Measurements from ENCODE around the gene MRPL22. TPM values are rescaled to one million over a fixed set of nuclear protein-coding genes. Genes with fewer than 3 reads are reported as not detected.

MRPL22 gene
- total RNA-seq, 1 experiment from 2014 or later, result 68.3 TPM

DNA sequence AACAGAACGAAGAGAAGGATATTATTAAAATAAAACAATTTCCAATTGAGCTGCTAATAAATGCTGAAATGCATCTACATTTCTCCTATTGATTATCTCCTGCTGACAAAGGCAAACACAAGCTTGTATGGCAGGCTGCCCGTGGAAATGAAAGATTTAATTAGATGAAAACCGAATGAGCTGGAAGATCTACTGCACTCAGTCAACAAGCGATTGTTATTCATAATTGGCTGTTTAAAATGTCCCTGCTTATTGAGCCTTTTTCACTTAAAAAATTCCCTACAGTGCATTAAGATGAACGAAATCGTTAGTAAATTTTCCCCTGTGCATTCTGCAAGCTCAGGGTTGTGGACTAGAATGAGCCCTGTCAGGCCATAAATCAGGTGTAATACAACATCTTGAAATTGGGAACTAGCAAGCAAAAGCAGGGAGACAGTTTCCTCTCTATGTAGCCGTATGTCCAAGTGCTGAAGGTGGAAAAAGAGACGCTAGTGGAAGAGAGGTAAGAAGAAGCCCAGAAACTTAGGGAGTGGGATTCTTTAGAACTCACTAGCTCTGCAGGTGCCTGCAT lies 44.2 kb downstream of the MRPL22 start:
- Histone ChIP-seq H3K9ac (ENCODE audit: low read length) (no peak overlapping the region), H2AFZ (ENCODE audit: low read depth, low read length, poor library complexity, severe bottlenecking) (no peak overlapping the region), H3K9me2 (ENCODE audit: insufficient read depth) (no peaks in the 10 kb centered on the region), H3K36me3 (ENCODE audit: control insufficient read depth in 1 of 2, insufficient read depth in 2 of 2, low read length in 2 of 2) (no peaks in the 10 kb centered on the region), H3K4me1 (ENCODE audit: control insufficient read depth in 1 of 2, insufficient read depth in 2 of 2, low read length in 2 of 2) (no peaks in the 10 kb centered on the region), H3K9me3 (ENCODE audit: control insufficient read depth in 1 of 2, insufficient read depth in 1 of 2, low read depth in 1 of 2, low read length in 2 of 2) (no peaks in the 10 kb centered on the region), H3K27ac (ENCODE audit: low read depth, low read length) (no peak overlapping the region), H3K4me3 (replicated peaks in 1 of 2; ENCODE audit: low read depth in 1 of 2, low read length in 2 of 2) (no peak overlapping the region), H3K4me2 (ENCODE audit: low read length) (no peak overlapping the region), H3K27me3 (ENCODE audit: insufficient read depth, low read length) (peaks cover 6% of the 10 kb centered on the region; the same call in 1 of the 2 replicates), H3K79me2 (ENCODE audit: insufficient read depth, low read length) (no peaks in the 10 kb centered on the region), H4K20me1 (ENCODE audit: insufficient read depth) (no peaks in the 10 kb centered on the region)
- ChIA-PET CTCF (interaction anchor here (0.8 to 1.3 kb wide), 2 partner anchors 12 to 16 kb away, joined by 3 to 6 read pairs; no protein-coding TSS in a partner anchor), POLR2A (no interaction called here), RAD21 (ENCODE audit: low non-redundant PET in 1 of 2, low total read pairs in 2 of 2, uncharacterized antibody in 2 of 2, unreplicated experiment in 2 of 2) (no interaction called here)
- intact Hi-C loops (cut with micrococcal nuclease), result no loop called here
- DNase-seq (ENCODE audit: low read depth, low spot score) (no peak), ATAC-seq (no peak)
- BruUV-seq (replicated peaks), result no TSS peak
- TF ChIP-seq SIN3A (IDR thresholded peaks at IDR 0.05; ENCODE audit: low read depth) (no peak), CEBPB (IDR thresholded peaks at IDR 0.05; ENCODE audit: low read depth) (no peak), RAD21 (IDR thresholded peaks at IDR 0.05; ENCODE audit: low read depth) (no peak), FOSL1 (IDR thresholded peaks at IDR 0.05; ENCODE audit: low read depth) (no peak), EGR1 (IDR thresholded peaks at IDR 0.05; ENCODE audit: low read depth) (no peak), CBX3 (IDR thresholded peaks at IDR 0.05; ENCODE audit: low read depth) (no peak), POLR2AphosphoS5 (IDR thresholded peaks at IDR 0.05; ENCODE audit: low read depth, low read length) (no peak), EZH2phosphoT487 (IDR thresholded peaks at IDR 0.05; ENCODE audit: borderline replicate concordance) (no peak), ZFX (IDR thresholded peaks at IDR 0.05) (no peak), SP1 (IDR thresholded peaks at IDR 0.05; ENCODE audit: low read depth) (no peak), EZH2 (IDR thresholded peaks at IDR 0.05) (no peak), JUND (IDR thresholded peaks at IDR 0.05) (no peak), YY1 (IDR thresholded peaks at IDR 0.05; ENCODE audit: extremely low read depth, insufficient replicate concordance, low read depth, low read length) (no peak)
- TF ChIP-seq, protein P1, sequence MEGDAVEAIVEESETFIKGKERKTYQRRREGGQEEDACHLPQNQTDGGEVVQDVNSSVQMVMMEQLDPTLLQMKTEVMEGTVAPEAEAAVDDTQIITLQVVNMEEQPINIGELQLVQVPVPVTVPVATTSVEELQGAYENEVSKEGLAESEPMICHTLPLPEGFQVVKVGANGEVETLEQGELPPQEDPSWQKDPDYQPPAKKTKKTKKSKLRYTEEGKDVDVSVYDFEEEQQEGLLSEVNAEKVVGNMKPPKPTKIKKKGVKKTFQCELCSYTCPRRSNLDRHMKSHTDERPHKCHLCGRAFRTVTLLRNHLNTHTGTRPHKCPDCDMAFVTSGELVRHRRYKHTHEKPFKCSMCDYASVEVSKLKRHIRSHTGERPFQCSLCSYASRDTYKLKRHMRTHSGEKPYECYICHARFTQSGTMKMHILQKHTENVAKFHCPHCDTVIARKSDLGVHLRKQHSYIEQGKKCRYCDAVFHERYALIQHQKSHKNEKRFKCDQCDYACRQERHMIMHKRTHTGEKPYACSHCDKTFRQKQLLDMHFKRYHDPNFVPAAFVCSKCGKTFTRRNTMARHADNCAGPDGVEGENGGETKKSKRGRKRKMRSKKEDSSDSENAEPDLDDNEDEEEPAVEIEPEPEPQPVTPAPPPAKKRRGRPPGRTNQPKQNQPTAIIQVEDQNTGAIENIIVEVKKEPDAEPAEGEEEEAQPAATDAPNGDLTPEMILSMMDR (IDR thresholded peaks at IDR 0.05 in 2 of 3, conservative IDR thresholded peaks at IDR 0.05 in 1 of 3; ENCODE audit: borderline replicate concordance in 1 of 3, insufficient read depth in 1 of 3, low read depth in 2 of 3, low read length in 2 of 3), result no peak
- TF ChIP-seq, protein P2, sequence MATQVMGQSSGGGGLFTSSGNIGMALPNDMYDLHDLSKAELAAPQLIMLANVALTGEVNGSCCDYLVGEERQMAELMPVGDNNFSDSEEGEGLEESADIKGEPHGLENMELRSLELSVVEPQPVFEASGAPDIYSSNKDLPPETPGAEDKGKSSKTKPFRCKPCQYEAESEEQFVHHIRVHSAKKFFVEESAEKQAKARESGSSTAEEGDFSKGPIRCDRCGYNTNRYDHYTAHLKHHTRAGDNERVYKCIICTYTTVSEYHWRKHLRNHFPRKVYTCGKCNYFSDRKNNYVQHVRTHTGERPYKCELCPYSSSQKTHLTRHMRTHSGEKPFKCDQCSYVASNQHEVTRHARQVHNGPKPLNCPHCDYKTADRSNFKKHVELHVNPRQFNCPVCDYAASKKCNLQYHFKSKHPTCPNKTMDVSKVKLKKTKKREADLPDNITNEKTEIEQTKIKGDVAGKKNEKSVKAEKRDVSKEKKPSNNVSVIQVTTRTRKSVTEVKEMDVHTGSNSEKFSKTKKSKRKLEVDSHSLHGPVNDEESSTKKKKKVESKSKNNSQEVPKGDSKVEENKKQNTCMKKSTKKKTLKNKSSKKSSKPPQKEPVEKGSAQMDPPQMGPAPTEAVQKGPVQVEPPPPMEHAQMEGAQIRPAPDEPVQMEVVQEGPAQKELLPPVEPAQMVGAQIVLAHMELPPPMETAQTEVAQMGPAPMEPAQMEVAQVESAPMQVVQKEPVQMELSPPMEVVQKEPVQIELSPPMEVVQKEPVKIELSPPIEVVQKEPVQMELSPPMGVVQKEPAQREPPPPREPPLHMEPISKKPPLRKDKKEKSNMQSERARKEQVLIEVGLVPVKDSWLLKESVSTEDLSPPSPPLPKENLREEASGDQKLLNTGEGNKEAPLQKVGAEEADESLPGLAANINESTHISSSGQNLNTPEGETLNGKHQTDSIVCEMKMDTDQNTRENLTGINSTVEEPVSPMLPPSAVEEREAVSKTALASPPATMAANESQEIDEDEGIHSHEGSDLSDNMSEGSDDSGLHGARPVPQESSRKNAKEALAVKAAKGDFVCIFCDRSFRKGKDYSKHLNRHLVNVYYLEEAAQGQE (IDR thresholded peaks at IDR 0.05; ENCODE audit: low read depth), result no peak
- TF ChIP-seq, protein P3, sequence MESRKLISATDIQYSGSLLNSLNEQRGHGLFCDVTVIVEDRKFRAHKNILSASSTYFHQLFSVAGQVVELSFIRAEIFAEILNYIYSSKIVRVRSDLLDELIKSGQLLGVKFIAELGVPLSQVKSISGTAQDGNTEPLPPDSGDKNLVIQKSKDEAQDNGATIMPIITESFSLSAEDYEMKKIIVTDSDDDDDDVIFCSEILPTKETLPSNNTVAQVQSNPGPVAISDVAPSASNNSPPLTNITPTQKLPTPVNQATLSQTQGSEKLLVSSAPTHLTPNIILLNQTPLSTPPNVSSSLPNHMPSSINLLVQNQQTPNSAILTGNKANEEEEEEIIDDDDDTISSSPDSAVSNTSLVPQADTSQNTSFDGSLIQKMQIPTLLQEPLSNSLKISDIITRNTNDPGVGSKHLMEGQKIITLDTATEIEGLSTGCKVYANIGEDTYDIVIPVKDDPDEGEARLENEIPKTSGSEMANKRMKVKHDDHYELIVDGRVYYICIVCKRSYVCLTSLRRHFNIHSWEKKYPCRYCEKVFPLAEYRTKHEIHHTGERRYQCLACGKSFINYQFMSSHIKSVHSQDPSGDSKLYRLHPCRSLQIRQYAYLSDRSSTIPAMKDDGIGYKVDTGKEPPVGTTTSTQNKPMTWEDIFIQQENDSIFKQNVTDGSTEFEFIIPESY (IDR thresholded peaks at IDR 0.05; ENCODE audit: extremely low read depth, insufficient replicate concordance, low read length), result no peak
